Glutamatergic neuron (in vitro differentiated cells): ENCODE measurements around the gene CLDN5. TPM values are rescaled to one million over a fixed set of nuclear protein-coding genes. Genes with fewer than 3 reads are reported as not detected.

Source experiments
- DNase-seq: peaks from one replicate; pipeline ENCODE4 v3.0.0; 2022
- H3K27ac Mint-ChIP-seq: one replicate; pipeline ENCODE4 v1.8.0; 2020; ENCODE audit warnings: mild to moderate bottlenecking, mixed read lengths, inconsistent platforms; ENCODE audit not compliant: unreplicated experiment
- H3K27me3 Mint-ChIP-seq: one replicate; pipeline ENCODE4 v1.8.0; 2020; ENCODE audit warnings: mild to moderate bottlenecking, moderate library complexity, mixed read lengths, inconsistent platforms; ENCODE audit not compliant: unreplicated experiment
- H3K36me3 Mint-ChIP-seq: one replicate; pipeline ENCODE4 v1.8.0; 2020; ENCODE audit warnings: mild to moderate bottlenecking, mixed read lengths, inconsistent platforms; ENCODE audit not compliant: unreplicated experiment
- H3K4me1 Mint-ChIP-seq: one replicate; pipeline ENCODE4 v1.8.0; 2020; ENCODE audit warnings: mild to moderate bottlenecking, low read depth, mixed read lengths, inconsistent platforms; ENCODE audit not compliant: unreplicated experiment
- H3K4me3 Mint-ChIP-seq: one replicate; pipeline ENCODE4 v1.8.0; 2020; ENCODE audit warnings: mild to moderate bottlenecking, mixed read lengths, inconsistent platforms; ENCODE audit not compliant: unreplicated experiment
- H3K9me3 Mint-ChIP-seq: one replicate; pipeline ENCODE4 v1.8.0; 2020; ENCODE audit warnings: mild to moderate bottlenecking, moderate library complexity, mixed read lengths, inconsistent platforms; ENCODE audit not compliant: unreplicated experiment
- long read RNA-seq: library from polyadenylated mRNA; unstranded; transcript quantifications from one replicate; pipeline ENCODE4 v2.0.0, GENCODE V29; 2020; ENCODE audit not compliant: unreplicated experiment
- total RNA-seq: library from RNA; stranded (reverse); fragmentation: NEBNext Ultra II Directional; extraction: Animal tissue kit (Norgen Biotek cat#: 25700); gene quantifications from one replicate; pipeline ENCODE4 v1.2.1, GENCODE V29; 2021; ENCODE audit not compliant: unreplicated experiment
- TF ChIP-seq, protein P1 (sequence below): fragments of 200-600 bp; sonication (generic); IDR thresholded peaks from one replicate; pipeline ENCODE4 v1.5.0; 2021; ENCODE audit not compliant: partially characterized antibody, unreplicated experiment

Gene CLDN5, protein sequence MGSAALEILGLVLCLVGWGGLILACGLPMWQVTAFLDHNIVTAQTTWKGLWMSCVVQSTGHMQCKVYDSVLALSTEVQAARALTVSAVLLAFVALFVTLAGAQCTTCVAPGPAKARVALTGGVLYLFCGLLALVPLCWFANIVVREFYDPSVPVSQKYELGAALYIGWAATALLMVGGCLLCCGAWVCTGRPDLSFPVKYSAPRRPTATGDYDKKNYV
- 7.4 TPM for total RNA-seq
- long read RNA-seq, transcript CLDN5-201 (1 exons, 2,357 nt) = major isoform, 28 of 28 reads
- long read RNA-seq, partial matches to known transcripts = 0 of 28 reads
- long read RNA-seq, other reads (novel, unspliced or antisense) = 0 of 28 reads

DNA sequence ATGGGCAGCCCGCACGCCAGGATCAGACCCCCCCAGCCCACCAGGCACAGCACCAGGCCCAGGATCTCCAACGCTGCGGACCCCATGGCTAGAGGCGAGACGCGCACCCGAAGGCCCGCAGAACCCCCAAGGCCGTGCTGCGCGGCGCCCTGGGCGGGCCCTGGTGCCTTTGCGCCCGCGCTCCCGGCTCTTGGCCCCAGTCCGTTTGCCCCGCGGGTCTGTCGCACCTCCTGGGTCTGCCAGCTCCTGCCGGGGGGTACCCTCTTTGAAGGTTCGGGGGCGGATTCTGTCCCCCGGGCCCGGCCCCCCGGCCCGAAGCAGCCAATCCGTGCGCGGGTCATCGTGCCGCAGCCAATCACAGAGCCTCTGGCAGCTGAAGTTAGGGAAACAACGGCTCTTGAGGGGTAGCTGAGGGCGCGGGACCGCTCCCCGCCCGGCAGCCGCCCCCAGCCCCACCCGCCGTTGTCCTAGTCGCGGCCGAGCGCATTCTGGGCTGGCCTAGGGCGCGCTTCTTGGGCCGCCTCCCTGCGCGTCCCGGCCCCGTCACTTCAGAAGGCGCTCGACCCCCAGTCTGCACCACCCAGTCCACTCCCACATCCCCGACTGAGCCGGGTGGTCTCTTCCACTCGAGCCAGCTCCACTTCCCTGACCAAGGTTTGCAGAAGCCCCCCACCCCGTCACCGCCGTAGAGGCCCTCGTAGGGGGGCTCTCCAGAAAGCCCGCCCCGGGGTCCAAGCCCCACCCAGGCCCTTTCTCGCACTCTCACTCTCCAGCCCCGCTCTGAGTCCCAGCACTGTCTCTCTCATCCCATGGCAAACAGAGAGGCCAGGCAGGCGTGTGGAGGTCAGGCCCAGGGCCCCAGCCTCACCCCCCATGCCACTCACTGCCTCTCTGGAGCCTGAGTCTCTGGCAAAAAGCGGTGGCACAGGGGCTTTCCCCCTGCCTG, at the start of gene CLDN5:
TSS of gene CLDN5 (minus strand) at position 241 of the 946 bp plus-strand sequence. CDS start at position 86, 155 bp downstream.
- TF ChIP-seq, protein P1, sequence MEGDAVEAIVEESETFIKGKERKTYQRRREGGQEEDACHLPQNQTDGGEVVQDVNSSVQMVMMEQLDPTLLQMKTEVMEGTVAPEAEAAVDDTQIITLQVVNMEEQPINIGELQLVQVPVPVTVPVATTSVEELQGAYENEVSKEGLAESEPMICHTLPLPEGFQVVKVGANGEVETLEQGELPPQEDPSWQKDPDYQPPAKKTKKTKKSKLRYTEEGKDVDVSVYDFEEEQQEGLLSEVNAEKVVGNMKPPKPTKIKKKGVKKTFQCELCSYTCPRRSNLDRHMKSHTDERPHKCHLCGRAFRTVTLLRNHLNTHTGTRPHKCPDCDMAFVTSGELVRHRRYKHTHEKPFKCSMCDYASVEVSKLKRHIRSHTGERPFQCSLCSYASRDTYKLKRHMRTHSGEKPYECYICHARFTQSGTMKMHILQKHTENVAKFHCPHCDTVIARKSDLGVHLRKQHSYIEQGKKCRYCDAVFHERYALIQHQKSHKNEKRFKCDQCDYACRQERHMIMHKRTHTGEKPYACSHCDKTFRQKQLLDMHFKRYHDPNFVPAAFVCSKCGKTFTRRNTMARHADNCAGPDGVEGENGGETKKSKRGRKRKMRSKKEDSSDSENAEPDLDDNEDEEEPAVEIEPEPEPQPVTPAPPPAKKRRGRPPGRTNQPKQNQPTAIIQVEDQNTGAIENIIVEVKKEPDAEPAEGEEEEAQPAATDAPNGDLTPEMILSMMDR = no peak
- peaks cover 9% of the 10 kb centered on the region for H3K4me1 Mint-ChIP-seq
- peaks cover 3% of the 10 kb centered on the region for H3K9me3 Mint-ChIP-seq
- H3K27me3 Mint-ChIP-seq = peaks cover 16% of the 10 kb centered on the region
- DNase-seq = peak; percentile 51
- peak within 1 kb of the TSS; percentile 83 for H3K4me3 Mint-ChIP-seq
- H3K36me3 Mint-ChIP-seq = no peaks in the 10 kb centered on the region
- no peak within 1 kb of the TSS for H3K27ac Mint-ChIP-seq

DNA sequence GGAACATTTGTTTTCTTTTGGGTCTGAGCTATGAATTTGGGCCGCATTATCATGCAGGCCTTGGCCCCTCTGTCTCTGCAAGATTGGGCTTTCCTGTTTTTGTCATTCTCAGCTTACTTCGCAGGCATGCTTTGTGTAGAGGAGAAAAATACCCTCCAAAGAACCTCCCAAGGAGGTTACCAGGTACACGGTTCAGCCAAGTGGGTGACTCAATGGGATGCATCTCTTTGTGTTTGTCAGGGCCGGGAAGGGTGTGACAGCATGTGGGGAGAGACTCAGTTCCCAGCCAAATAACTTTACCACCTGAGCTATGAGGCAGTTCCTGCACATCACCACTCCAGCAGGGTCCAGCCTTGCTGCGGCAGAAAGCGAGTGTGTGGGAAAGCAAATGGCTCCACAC, 47.8 kb upstream of the CLDN5 start:
- DNase-seq = no peak
- H3K9me3 Mint-ChIP-seq = peaks cover 2% of the 10 kb centered on the region
- TF ChIP-seq, protein P1 = no peak
- H3K27ac Mint-ChIP-seq = no peak overlapping the region
- no peaks in the 10 kb centered on the region for H3K36me3 Mint-ChIP-seq
- no peaks in the 10 kb centered on the region for H3K4me1 Mint-ChIP-seq
- peaks cover 2% of the 10 kb centered on the region for H3K27me3 Mint-ChIP-seq
- no peak overlapping the region for H3K4me3 Mint-ChIP-seq

DNA sequence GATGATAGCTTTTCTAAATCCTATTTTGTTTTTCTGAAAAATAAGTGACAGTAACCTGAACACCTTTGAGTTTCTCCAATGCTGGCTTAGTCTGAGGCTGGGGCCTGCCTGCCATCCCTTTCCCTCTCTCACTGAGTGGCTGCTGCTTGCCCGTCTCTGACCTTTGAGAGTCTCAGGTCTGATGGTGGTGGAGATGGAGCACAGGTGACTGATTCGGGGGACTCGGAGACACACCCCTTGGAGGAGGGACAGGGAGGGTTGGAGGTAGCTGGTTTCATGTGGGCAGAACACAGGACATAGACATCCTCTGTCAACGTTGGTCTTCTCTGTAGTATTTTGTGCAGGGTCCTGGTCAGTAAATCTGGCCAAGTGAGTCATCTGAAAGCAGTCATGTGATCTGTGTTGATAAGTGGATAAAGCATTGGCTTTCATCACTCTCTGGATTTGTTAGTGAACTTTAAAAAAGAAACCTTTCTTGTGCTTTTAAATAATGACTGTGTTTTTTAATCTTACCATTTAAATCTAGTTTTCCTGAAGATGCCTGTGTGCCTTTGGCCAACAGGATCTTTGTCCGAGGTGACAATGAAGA, 47.1 kb upstream of the CLDN5 start:
- TF ChIP-seq, protein P1 = no peak
- peaks cover 2% of the 10 kb centered on the region for H3K9me3 Mint-ChIP-seq
- no peak for DNase-seq
- H3K27me3 Mint-ChIP-seq = peaks cover 2% of the 10 kb centered on the region
- H3K36me3 Mint-ChIP-seq = no peaks in the 10 kb centered on the region
- no peak overlapping the region for H3K27ac Mint-ChIP-seq
- H3K4me1 Mint-ChIP-seq = no peaks in the 10 kb centered on the region
- no peak overlapping the region for H3K4me3 Mint-ChIP-seq

DNA sequence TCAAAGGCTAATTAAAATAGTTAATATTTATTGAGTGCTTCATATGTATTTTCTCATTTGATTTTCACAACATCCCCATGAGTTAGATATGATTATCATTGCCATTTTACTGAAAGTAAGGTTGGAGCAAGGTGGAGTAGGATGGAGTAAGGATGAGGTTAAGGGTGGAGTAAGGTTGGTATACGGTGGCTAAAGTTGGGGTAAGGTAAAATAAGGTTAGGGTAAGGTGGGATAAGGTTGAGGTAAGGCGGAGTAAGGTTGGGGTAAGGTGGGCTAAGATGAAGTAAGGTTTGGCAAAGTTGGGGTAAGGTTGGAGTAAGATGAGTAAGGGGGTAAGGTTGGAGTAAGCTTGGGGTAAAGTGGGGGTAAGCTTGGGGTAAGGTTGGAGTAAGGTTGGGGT, 45.8 kb upstream of the CLDN5 start:
- no peak for DNase-seq
- Mint-ChIP-seq H3K4me1 (no peaks in the 10 kb centered on the region), H3K9me3 (peaks cover 2% of the 10 kb centered on the region), H3K4me3 (no peak overlapping the region), H3K27me3 (peaks cover 2% of the 10 kb centered on the region), H3K36me3 (no peaks in the 10 kb centered on the region), H3K27ac (no peak overlapping the region)
- TF ChIP-seq, protein P1 = no peak
